ENCODE results near the gene PPP2R2B.

Gene PPP2R2B

GRCh38 chr5:146653560-146653959, 225.0 kb downstream of the PPP2R2B start:
- no peak for DNase-seq (ENCODE audit: low read depth)

DNA sequence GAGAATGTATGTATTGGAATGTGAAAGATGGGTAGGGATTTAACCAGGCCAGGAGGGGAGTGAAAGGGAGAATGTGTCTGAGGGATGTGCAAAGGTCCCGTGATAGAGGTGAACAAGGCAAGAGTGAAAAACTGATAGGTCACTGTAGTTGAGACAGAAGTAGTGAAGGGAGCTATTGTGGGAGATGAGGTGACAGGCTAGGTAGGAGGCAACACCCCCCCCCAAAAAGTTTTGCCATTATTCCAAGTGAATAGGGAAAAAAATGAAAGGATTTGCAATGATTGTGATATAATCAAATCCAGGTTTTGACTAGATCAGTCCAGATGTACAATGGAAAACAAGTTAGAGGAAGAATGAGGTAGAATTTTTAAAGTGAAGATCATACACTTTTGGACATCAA, 226.0 kb downstream of the PPP2R2B start:
- no peak for DNase-seq (ENCODE audit: low read depth)

GRCh38 chr5:146647656-146648199, 230.8 kb downstream of the PPP2R2B start:
- DNase-seq (ENCODE audit: low read depth) = no peak

GRCh38 chr5:146646441-146646840, 232.1 kb downstream of the PPP2R2B start:
- no peak for DNase-seq (ENCODE audit: low read depth)

DNA sequence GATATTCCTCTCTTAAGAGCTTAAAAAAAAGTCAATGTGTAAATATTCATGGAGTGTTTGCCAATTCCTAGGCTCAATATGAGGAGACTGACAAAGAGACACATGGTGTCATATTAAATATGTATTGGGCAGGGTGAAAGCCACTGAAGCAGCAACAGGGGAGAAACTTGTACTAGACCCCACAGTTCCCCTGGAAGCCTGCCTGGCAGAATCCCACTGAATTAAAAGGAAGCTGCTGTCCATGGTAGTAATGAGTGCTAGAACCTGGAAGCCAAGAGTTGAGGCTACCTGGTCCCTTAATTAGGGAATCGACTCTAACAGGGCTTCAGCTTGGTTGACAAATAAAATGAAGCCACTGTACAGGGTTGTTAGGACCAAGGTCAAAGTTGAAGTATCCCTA, 233.2 kb downstream of the PPP2R2B start:
- DNase-seq (ENCODE audit: low read depth) = no peak

GRCh38 chr5:146644831-146645230, 233.7 kb downstream of the PPP2R2B start:
- no peak for DNase-seq (ENCODE audit: low read depth)

DNA sequence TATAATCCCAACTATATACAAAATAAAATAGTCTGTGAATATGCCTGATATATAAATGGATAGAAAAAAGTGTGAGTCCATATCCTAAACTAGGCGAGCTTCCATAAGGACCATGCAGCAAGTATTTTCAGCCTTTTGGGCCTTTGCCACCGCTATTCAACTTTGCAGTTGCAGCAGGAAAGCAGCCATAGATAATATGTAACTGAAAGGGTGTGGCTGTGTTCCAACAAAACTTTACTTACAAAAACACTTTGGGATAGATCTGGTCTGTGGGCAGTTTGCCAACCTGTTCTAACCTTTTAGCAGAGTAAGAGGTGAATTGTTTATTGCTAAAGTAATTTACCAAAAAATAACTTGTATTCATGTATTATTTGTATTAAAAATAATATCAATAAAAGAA, 234.8 kb downstream of the PPP2R2B start:
- DNase-seq (ENCODE audit: low read depth) = no peak

- DNase-seq (ENCODE audit: low read depth) = no peak
These were observed 236.1 kb downstream of the PPP2R2B start for GRCh38 chr5:146642410-146642809.

DNA sequence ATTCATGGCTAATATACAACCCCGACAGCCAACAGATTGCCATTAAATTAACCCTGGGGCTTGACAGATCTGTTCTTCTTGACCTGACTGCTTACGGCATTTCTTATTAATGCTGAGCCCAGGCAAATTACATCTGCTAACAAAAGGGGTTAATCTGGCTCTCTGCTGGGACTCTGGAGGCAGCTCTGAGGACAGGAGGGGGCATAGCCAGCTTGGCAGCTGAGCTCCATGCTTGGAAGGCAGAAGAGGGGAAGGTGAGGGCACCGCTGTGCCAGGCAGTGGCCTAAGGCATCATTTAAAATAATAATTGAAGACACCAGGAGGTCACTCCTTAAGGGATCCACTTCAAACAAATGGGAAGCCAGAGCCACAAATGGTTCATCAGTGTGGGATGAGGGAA, 236.6 kb downstream of the PPP2R2B start:
- DNase-seq (ENCODE audit: low read depth) = no peak

GRCh38 chr5:146640285-146640896, 238.2 kb downstream of the PPP2R2B start:
- no peak for DNase-seq (ENCODE audit: low read depth)

GRCh38 chr5:146635443-146635842, 243.1 kb downstream of the PPP2R2B start:
- no peak for DNase-seq (ENCODE audit: low read depth)

DNA sequence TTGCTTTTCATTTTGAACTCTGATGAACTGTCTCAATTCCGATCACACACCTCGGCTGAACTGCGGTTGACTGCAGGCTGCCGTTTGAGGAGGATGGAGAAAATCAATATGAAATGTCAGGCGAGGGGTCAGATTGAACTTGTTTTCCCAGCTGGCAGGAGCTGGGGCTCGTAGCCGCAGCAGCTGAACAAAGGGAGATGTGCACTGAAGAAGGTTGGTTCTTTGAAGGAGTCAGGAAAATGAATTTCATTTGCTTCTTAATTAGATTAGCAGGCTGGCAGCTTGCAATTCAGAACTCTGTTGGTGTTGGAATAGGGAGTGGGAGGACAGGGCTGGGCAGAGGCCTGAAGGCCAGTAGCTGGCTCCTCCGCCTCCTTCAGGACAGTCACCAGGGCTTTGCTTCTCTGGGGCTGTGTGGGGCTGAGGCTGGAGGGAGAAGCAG, 245.2 kb downstream of the PPP2R2B start:
- no peak for DNase-seq (ENCODE audit: low read depth)

GRCh38 chr5:146632620-146633322, 245.8 kb downstream of the PPP2R2B start:
- DNase-seq (ENCODE audit: low read depth) = no peak

GRCh38 chr5:146630472-146630871, 248.1 kb downstream of the PPP2R2B start:
- no peak for DNase-seq (ENCODE audit: low read depth)

DNA sequence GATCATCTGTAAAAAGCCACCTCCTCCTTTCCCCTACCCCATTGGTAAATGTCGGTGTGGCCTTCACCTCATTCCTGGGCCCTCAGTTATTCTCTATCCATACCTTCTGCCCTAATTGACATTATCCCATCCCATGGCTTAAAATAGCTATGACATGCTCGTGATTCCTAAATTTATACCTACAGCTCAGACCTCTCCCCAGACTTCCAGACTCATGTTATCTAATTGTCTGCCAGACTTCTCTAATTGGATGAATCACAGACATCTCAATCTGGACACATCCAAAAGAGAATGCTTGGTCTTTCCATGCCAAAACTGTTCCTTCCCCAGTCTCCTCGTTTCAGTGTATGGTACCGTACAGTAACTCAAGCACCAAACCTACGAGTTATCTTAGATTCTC, 249.6 kb downstream of the PPP2R2B start:
- DNase-seq (ENCODE audit: low read depth) = no peak

DNA sequence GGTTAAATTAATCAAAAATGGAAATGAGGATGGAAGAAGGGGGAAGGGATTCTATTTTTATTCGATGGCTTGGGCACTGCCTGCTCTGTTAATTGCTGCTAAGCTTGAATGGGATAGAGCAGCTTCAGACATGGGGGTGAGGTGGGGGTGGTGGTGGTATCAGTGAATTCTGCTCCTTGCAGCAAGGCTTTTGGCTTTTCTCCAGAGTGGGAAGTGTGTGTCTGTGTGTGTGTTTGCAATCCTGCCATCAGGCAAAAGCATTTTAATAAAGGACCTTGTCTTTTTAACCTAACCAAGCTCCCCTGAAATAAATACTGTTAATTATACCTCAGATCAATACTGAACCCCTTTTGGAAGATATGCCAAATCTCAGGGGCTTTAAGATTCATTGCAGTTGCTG, 251.6 kb downstream of the PPP2R2B start:
- DNase-seq (ENCODE audit: low read depth) = no peak

DNA sequence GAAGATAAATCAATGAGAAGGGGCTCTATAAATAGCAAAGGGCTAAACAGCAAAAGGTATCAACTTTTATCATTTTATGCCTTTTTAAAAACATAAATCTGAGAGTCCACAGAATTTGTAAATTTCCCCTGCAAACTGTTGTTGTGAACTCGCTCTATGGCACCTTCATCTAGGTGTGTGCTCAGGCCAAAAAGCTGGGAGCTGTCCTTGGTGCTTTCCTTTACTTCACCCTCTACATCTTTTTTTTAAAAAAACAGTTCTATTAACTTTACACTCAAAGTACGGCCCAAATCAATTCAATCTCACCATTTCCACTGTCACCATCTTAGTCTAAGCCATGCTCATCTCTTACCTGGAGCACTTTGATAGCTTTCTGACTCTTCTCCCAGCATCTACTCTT, 254.4 kb downstream of the PPP2R2B start:
- no peak for DNase-seq (ENCODE audit: low read depth)

GRCh38 chr5:146623666-146624065, 254.9 kb downstream of the PPP2R2B start:
- no peak for DNase-seq (ENCODE audit: low read depth)

GRCh38 chr5:146623009-146623408, 255.5 kb downstream of the PPP2R2B start:
- no peak for DNase-seq (ENCODE audit: low read depth)

DNA sequence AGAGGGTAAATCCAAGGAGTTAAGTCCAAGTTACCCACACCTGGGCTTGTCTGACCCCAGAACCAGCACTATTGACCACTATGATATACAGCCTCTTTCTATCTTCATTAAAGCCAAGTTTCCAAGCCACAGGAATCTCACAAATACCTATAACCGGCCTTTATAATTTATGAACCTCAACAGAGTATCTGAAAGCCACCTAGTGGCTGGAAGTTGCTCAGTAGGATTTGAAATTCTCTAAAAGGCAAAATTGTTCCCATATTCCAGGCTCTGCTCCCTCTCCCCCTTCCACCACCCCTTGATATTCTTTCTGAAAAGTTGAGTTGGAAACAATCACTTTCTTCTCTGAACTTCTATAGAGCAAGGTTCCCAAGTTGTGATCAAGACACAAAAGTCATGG, 256.2 kb downstream of the PPP2R2B start:
- DNase-seq (ENCODE audit: low read depth) = no peak

GRCh38 chr5:146620669-146621051, 257.9 kb downstream of the PPP2R2B start:
- no peak for DNase-seq (ENCODE audit: low read depth)

GRCh38 chr5:146620031-146620668, 258.4 kb downstream of the PPP2R2B start:
- DNase-seq (ENCODE audit: low read depth) = no peak

DNA sequence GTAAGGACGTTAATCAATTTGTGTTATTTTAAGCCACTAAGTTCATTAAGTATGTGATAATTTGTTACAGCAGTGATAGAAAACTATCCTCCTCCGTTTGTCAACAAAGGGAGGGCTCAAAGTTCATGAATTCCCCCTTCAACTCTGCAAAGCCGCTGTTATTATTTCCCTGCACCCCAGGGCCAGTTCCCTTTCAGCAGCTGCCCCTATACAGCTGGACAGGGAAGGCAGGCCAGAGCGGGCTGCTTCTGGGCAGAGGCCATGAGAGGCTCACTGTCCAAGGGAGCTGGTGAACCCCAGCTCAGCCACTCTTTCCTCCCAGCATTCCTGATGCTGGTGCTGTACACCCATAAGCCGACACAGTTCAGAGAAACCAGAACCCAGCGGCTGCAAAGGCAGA, 260.1 kb downstream of the PPP2R2B start:
- no peak for DNase-seq (ENCODE audit: low read depth)

All from T follicular helper cell (primary cell).